Measurements from ENCODE around the gene SLC15A1.

- TF ChIP-seq CTCF (conservative IDR thresholded peaks at IDR 0.05 in 1 of 2, IDR thresholded peaks at IDR 0.05 in 1 of 2; ENCODE audit: extremely low read depth in 1 of 2, insufficient read depth in 1 of 2, low read depth in 1 of 2, low read length in 2 of 2) (no peak), EZH2 (IDR thresholded peaks at IDR 0.05; ENCODE audit: borderline replicate concordance, low read length) (no peak)
These were observed 33.6 kb upstream of the SLC15A1 start for GRCh38 chr13:98786023-98786422.

All from mammary epithelial cell (primary cell).